HUDEP-2 (cell line): ENCODE measurements around the gene TMED5.
"Not testable (repeated sequence)": the region's sequence is repeated elsewhere in the genome, so short reads cannot be mapped to it uniquely, and the experiment has no call there.

Source experiments
- DNase-seq, 76 experiments: peaks; one replicate each; lab custom pipeline; 2025; ENCODE audit not compliant: unreplicated experiment in 76 of 76; lab: John Stamatoyannopoulos, UW

The TMED5 gene

DNA sequence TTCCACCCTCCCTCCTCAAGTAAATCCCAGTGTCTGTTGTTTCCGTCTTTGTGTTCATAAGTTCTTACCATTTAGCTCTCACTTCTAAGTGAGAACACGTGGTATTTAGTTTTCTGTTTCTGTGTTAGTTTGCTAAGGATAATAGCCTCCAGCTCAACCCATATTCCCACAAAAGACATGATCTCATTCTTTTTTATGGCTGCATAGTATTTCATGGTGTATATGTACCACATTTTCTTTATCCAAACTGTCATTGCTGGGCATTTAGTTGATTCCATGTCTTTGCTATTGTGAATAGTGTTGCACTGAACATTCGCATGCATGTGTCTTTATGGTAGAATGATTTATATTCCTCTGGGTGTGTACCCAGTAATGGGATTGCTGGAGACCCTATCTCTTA is 5.6 kb downstream of the TMED5 start:
- DNase-seq, result not testable (repeated sequence)

DNA sequence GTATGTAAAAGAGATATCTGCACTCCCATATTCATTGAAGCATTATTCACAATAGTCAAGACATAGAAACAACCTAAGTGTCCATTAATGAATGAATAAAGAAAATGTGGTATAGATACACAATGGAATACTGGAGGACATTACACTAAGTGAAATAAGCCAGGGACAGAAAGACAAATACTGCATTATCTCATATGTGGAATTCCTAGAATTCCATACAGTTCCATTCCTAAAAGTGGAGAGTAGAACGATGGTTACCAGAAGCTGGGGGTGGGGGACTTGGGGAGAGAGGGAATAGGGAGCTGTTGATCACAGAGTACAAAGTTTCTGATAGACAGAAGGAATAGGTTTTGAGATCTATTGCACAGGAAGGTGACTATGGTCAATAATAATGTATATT is 7.4 kb downstream of the TMED5 start:
- no peak for DNase-seq

DNA sequence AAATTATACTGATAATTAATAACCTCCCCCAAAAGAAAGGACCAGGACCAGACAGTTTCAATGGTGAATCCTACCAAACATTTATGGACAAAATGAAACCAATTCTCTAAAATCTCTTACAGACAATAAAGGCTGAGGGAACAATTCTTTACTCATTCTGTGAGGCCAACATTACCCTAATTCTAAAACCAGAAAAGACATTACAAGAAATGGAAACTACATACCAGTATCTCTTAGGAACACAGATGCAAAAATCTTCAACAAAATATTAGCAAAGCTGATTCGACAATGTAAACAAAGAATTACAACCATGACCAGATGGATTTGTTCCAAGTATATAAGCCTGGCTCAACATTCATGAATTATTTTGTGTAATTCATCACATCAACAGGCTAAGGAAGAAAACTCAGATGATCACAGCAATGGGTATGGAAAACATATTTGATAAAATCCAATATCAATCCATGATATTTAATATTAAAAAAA is 8.6 kb downstream of the TMED5 start:
- no peak for DNase-seq

DNA sequence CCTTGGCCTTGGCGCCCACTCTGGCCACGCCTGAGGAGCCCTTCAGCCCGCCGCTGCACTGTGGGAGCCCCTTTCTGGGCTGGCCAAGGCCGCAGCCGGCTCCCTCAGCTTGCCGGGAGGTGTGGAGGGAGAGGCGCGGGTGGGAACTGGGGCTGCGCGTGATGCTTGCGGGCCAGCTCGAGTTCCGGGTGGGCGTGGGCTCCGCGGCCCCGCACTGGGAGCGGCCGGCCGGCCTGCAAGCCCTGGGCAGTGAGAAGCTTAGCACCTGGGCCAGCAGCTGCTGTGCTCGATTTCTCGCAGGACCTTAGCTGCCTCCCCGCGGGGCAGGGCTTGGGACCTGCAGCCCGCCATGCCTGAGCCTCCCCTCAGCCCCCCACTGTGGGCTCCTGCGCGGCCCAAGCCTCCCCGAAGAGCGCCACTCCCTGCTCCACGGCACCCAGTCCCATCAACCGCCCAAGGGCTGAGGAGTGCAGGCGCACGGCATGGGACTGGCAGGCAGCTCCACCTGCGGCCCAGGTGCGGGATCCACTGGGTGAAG is 10.0 kb downstream of the TMED5 start:
- DNase-seq, result not testable (repeated sequence)

DNA sequence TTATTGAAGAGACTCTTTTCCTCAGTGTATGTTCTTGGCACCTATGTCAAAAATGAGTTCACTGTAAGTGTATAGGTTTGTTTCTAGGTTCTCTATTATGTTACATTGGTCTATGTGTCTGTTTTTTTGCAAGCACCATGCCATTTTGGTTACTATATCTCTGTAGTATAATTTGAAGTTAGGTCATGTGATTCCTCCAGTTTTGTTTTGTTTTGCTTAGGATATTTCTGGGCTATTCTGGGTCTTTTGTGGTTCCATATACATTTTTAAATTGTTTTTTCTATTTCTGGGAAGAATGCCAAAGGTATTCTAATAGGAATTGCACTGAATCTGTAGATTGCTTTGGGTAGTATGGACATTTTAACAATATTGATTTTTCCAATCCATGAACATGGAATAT is 13.2 kb downstream of the TMED5 start:
- DNase-seq, result no peak

DNA sequence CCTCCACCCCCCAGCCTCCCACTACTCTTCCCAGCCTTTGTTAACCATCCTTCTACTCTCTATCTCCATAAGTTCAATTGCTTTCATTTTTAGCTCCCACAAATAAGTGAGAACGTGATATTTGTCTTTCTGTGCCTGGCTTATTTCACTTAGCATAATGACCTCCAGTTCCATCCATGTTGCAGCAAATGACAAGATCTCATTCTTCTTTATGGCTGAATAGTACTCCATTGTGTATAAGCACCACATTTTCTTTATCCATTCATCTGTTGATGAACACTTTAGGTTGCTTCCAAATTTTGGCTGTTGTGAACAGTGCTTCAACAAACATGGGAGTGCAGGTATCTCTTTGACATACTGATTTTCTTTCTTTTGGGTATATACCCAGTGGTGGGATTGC is 14.3 kb downstream of the TMED5 start:
- DNase-seq, result not testable (repeated sequence)

DNA sequence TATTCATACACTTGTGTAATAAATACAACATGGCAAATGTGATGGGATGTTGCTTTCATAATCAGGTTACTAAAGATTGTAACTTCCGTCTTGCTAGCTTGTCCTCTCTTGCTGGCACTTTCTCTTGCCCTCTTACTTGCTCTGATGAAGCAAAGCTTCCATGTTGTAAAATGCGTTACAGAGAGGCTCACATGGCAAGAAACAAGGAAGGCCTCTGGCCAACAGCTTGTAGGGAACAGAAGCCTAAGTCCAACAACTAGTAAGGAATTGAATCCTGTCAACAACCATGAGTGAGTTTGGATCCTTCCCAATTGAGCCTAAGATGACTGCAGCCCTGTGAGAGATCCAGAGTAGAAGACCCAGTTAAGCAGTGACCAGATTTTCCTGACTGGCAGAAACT is 15.4 kb downstream of the TMED5 start:
- DNase-seq, result no peak

DNA sequence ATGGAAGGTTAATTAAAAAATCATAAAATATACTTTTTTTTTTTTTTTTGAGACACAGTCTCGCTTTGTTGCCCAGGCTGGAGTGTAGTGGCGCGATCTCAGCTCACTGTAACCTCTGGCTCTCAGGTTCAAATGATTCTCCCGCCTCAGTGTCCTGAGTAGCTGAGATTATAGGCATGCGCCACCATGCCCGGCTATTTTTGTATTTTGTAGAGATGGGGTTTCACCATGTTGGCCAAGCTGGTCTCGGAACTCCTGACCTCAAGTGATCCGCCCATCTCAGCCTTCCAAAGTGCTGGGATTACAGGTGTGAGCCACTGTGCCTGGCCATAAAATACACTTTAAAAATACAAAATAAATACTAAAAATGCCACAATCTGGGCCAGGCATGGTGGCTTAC is 16.9 kb downstream of the TMED5 start:
- not testable (repeated sequence) for DNase-seq

DNA sequence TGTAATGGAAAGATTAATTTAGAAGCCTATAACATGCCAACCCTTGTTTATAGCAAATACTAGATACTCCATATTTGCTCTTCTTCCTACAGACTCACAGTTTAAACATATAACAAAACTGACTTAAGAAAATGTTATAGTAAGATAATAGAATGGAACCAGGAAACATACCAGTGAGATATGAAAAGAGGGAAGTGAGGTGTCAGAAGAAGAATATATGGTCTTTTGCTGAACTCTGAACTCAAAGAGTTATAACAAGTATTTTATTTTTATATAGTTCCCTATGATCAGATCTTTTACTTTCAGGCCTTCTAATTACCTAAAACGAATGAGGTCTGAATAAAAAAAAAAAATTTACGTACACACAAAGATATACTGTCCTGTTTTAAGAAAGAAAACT is 20.9 kb downstream of the TMED5 start:
- DNase-seq, result no peak

DNA sequence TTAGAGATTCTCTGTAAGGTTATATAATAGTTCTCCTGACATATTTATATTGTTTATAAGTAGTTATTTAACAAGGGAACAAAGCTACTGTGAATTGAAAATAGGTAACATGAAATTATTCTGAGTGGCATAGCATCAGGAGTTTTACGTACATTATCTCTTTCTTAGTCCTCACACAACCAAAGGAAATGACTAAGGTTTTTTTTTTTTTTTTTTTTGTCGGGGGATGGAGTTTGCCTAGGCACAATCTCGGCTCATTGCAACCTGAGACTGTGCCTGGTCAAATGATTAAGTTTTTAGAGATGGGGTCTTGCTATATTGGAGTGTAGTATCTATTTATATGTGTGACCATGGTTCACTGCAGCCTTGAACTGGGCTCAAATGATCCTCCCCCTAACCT is 24.9 kb downstream of the TMED5 start:
- no peak for DNase-seq

DNA sequence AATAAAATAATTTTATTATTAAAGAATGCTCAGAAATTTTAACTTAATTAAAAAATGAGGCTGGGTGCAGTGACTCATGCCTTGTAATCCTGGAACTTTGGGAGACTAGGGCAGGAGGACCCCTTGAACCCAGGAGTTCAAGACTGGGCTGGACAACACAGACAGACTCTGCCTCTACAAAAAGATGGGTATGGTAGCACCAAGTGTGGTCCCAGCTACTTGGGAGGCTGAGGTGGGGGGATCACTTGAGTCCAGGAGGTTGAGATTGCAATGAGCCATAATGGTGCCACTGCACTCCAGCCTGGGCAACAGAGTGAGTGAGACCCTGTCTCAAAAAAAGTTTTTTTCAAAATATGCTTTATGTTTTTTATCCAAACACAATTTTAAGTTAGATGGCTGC is 25.3 kb downstream of the TMED5 start:
- no peak for DNase-seq

DNA sequence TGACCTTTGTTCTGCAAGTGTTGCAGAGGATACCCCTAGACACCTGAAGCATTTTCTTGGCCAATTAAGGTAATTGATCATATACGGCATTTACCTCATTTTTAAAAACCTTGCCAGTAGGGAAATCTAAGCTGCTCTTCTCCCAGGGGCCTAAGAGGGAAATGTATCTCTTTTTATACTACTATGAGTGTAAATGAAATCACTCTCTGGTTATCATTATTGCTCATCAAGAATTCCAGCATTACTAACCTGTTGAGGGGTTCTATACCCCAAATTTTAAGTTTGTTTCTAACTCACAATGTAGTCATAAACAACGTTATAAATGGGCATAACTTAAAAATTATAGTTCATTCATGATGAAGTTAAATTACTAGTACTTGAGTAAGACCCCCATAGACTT is 27.4 kb downstream of the TMED5 start:
- DNase-seq, result no peak

DNA sequence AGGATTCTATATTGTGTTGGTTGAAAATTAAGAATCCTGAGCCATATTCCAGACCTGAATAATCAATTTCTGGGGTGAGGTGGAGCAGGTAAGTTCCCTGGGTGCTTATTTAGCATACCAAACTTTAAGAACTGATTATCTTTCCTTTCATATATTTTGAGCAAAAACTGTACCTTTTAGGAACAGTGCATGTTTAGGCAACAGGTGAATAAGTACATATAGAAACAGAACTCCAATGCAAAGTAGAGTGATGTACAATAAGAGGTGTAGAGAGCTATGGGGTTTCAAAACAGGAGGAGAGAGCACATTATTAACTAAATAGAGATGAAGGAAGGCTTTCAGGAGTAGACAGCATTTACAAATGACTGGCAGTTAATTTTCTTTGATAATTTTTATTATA is 28.7 kb downstream of the TMED5 start:
- DNase-seq, result no peak

DNA sequence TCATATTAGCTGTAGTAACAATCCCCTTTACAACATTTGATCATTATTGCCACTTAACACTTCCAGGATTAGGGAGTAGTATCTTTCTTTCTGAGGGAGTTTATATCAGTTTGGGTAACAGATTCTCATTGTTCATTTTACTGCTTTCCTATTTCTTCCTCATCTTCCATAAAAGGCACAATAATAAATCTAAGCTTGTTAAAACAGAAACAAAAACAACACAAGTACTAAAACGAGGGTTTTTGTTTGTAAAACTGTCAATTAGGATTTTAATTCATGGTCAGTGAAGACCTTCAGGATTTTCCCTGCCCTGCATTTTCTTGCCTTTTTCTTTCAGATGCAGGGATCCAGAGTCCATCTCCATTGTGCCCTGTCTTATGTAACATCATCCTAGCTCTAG is 29.5 kb downstream of the TMED5 start:
- DNase-seq, result no peak

DNA sequence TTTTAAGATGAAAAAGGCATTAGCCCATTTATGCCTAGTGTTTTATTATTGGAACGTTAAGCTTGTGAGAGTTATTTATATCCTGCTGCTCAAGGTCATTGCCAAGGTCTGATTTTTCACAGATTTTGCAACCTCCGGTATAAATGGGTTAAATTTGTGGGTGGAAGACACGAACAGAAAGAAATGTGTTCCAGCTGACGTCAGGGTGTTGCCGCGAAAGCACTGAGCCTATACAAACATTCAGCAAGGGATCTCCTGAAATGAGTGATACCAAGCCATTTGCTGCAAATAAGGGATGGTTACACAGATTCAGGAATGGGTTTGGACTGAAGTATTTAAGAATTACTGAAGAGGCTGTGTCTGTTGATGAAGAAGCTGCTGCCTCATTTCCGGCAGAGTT is 32.2 kb downstream of the TMED5 start:
- no peak for DNase-seq

DNA sequence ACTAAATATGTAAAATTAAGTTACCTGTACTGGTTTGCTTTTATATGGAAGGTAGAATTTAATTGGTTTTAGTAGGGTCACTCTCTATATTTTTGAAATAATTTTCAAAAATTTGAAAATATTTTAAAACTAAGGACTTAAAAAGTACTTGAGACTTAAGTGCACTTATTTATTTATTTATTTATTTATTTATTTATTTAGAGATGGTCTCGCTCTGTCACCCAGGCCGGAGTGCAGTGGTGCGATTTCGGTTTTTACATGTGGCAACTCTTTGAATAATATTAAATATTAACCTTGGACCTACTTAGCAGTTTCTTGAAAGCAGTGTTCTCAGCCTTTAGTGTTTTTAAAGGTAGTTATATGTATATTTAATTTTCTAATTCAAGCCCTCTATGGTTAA is 36.4 kb downstream of the TMED5 start:
- no peak for DNase-seq

DNA sequence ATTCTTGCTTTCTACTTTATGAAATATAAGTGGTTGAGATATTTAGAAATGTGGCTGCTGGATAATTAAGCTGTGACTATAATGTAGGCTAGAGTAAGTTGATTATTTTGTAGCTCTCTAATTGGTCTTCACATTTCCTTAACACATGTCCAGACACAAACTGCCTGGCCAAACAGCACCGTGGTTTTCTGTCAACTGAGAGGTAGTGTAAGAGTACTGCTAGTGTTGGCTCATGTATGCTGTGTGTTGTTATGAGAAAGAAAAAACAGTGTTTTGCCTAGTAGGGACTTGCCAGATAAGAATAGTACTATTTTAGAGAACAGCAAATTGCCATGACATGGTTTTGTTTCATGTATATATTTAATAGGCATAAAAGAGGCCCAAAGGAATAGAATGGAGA is 37.1 kb downstream of the TMED5 start:
- no peak for DNase-seq

DNA sequence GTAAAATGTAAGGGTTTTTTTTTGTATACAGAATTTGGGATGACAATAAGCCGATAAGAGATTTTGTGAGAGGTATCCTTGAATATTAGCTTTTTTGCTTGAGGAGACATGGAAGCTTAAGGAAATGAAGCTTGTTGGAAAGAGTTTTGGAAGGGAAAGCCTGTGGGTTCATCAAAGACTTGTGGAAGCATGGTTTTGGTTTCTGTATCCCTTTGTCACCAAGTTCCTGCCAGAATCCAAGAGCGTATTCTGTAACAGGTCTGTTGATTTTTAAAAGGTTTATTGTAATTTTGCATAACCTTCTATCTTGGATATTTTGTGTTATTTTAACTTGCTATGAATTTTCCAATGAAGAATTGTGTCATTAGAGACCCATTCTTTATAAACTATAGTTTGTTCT is 38.1 kb downstream of the TMED5 start:
- no peak for DNase-seq

DNA sequence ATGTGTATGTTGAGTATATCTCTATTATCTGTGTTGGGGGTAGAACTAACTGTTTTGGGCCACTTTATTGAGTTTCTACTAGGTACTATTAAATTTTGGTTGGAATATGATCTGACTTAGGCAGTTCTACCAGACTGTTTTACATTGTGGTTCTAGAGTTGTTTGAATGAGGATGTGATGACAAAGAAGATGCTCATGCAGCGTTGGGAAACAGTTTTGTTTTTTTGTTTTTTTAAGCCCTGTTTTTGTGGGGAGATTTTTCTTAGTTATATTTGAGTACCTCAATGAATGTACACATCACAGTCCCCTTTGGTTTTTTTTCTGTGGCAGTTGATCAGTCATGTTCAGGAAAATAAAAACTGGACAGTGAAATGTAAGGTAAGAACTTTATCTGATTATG is 40.1 kb downstream of the TMED5 start:
- no peak for DNase-seq

DNA sequence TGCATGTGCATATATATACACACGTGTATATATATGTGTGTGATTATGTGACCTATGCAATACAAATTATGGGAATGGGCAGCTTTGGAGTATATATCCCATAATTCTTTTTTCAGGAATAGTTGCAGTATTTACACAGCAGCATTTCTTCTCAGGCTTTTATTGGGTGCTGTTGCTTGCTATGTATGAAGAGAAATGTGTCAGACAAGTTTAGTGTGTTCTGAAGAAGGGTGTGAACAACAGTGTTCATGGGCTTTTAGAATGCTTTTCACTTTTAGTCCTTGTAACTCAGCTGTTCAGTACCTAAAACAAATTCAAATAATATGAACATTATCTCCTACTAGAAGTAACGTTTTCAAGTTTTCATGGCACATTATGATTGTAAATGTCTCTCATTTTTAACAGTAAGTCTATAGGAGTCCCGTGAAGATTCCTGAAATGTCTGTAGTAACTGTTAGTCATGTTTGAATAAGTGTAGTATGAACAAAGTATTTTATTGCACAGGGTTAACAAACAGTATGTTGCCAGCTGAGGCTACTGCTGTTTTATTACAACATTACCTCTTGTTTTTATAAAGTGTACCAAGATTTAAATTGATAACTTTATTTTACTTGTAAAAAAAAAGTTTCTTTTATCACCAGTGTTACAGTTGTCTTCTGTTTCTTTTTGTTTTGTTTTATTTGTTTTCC is 42.5 kb downstream of the TMED5 start:
- DNase-seq, result no peak

DNA sequence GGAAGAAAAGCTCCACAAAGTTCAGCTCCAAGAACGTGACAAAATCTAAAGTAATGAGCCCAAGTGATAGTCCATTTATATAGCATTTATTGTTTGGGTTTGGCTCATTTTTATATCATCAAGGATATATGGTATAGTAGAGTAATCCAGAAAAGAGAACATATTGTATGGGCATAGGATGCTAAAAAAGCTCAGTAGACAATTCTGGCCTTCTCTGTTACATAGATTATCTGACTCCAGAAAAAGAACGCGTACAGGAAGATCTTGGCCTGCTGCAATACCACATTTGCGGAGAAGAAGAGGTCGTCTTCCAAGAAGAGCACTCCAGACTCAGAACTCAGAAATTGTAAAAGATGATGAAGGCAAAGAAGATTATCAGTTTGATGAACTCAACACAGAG is 43.8 kb downstream of the TMED5 start:
- no peak for DNase-seq

DNA sequence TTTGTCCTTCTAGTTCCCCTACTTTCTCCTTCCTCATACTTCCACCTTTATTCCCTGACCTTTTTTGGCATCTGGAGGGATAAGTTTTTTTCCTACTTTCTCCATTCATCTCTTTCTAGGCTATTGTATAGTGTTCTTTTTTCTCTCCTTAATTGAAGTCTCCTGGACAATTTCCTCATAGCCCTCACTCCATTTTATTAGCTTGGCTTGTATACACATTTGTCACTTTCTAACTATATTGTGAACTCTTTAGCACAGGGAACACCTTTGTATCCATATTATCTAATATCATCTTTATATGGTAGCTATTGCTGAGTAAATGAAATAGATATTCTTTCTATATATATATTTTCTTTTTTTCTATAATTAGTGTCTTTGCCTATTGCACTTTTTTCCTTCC is 47.6 kb downstream of the TMED5 start:
- DNase-seq, result no peak
